HG03558 (cell line): ENCODE results near the gene SLC9A7.

Experiments
- ATAC-seq: cut with Tn5 transposase; IDR thresholded peaks from one replicate; pipeline ENCODE4 v1.9.1; 2021; ENCODE audit warnings: moderate number of reproducible peaks; ENCODE audit not compliant: unreplicated experiment; ENCODE audit errors: extremely low read depth

The SLC9A7 gene

DNA sequence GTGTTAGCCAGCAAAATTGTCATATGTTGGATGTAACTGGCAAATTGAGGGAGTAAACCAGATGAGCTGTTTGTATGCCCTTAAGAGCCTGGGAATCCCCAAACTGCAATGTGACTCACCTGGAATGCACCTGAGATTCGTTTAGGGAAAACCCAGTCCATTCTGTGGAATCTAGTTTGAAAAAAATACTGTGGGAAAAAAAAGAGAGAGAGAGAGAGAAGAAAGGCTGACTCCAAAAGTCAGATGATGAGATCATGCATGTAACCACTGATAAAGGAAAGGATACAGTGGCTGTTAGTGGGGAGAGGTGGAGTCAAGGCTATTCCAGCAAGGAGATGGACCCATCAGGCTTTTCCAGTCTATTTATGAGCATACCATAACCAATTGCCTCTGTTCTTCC lies 48.5 kb downstream of the SLC9A7 start:
- no peak for ATAC-seq

DNA sequence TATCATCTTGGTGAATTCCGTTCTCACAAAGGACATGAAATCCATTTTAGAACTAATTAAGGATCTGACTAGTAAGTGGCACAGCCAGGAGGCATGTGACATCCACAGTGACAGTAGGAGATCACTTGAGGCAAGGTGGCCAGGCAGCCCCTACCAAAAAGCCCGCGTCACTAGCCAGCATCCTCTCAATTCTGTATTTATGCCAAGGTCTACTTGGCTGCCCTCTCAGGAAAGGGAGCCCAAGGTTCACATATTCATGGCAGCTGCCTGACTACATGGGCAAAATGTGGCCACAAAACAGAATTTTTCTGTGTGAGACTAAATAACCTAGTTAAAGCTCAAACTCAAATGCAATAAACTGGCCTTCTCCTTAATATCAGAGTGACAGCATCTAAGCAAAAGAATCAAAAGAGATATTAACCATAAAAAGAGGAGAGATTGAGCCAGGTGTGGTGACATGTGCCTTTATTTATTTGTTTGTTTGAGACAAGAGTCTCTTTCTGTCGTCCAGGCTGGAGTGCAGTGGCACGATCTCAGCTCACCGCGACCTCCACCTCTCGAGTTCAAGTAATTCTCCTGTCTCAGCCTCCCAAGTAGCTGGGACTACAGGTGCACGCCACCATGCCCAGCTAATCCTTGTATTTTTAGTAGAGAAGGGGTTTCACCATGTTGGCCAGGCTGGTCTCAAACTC lies 51.5 kb downstream of the SLC9A7 start:
- no peak for ATAC-seq

DNA sequence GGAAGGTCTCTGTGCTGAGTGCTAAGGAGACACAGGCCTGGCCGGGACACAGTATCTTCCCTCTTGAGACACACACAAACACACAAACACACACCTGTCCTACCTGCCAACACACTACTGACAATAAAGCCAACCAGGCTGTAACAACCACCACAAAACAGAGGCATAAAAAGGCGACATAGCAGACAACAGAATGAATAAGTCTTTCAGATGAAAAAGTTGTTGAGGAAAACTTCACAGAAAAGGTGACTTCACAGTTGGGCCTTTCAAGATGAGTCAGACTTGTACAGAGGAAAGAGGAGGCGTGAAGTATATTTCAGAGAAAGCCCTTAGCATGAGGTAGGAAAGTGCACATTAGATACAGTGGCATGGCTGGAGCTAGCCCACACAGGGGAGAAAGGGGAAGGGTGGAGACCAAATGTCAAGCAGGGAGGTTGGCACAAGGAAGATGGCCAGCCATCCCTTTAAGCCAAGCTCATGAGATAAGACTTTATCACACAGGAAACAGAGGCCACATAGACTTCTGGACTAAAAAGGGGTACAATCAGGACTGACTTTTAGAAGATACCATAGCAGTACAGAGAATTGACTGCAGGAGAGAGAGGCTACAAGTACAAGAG lies 54.0 kb downstream of the SLC9A7 start:
- peak; percentile 78 for ATAC-seq

DNA sequence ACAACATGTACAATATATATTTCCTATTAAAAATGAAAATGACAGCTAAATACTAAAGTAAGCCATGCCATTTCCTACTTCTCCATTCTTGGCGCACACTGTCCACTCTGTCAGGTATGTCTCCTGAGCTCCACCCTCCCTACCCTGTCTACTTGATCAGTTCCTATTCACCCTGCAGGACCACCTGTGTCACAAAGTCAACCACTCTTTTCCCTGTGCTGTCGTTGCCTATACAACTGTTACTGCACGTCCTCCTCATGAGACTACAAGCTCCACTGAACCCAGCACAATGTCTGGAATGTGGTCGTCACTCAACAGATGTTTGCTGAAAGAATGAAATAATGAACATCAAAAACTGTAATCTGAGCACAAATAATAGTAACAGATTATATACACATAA lies 54.9 kb downstream of the SLC9A7 start:
- ATAC-seq, result no peak

DNA sequence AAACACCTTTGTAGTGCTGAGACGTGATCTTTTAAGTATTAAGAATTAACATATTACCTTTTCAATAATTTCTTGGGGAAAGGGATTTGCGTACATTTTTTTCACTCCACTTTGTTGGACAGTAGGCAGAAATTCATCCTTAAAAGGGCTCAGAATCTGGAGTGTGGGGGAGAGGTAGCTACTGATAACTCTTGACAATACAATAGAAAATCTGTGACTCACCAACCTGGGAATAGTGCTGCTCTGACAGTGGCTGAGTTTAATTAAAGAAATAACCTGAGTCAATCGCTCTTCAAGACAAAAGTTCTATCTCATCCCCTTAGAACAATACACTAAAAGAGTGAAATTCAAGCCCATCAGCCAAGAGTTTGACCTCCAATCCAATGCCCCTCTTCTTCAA lies 60.2 kb downstream of the SLC9A7 start:
- no peak for ATAC-seq

DNA sequence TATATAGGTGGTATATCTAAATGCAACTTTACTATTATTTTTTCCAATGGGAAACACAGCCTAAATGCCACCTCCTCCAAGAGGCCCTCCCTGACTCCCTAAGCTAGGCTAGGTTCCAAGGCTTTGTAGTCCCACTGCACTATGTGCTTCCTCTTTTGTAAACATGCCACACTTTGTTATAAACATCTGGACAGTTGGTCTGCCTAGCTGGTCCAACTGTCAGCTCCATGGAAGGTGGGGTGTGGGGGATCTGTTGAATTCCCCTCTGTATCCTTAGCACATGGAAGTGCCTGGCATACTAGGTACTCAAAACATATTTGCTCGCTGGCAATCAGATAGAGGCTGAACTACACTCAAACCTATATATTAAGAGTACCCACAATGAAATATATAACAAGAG lies 63.4 kb downstream of the SLC9A7 start:
- no peak for ATAC-seq

DNA sequence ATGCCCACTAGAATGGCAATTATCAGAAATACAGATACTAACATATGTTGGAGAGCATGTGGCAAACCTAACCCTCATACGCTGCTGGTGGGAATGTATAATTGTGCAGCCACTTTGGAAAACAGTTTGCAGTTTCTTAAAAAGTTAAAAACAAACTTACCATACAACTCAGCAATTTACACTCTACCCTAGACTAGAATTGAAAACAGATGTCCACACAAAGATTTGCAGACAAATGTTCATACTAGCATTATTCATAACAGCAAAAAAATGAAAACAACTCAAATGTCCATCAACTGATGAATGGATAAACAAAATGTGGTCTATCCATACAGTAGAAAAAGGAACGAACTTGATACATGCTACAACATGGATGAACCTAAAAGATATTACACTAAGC lies 64.4 kb downstream of the SLC9A7 start:
- no peak for ATAC-seq

DNA sequence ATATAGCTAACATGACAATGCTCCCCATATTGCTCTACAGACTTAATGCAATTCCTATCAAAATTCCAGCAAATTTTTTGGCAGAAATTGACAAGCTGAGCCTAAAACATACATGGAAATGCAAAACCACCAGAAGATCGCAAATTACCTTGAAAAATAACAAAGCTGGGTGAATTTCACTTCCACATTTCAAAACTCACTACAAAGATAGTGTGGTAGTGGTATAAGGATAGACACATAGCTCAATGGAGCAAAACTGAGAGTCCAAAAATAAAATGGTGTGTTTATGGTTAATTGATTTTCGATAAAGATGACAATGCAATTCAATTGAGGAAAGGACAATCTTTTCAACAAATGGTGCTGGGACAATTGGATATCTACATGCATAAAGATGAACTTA lies 65.8 kb downstream of the SLC9A7 start:
- ATAC-seq, result peak; percentile 62

DNA sequence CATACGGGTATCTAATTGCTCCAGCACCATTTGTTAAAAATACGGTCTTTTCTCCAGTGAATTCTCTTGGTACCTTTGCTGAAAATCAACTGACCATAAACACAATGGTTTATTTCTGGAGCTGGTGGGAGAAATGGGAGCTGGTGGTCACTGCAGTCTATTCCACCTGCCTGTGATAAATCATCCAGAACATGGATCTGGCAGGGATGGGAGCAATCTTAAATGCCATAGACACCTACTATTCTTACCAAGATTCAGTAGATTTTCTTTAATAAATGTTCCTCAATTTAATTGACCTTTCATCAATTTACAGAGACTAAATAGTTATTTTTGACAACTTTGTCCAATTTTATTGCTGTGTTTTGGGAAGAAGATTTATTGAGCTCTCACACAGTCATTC lies 68.1 kb downstream of the SLC9A7 start:
- no peak for ATAC-seq

DNA sequence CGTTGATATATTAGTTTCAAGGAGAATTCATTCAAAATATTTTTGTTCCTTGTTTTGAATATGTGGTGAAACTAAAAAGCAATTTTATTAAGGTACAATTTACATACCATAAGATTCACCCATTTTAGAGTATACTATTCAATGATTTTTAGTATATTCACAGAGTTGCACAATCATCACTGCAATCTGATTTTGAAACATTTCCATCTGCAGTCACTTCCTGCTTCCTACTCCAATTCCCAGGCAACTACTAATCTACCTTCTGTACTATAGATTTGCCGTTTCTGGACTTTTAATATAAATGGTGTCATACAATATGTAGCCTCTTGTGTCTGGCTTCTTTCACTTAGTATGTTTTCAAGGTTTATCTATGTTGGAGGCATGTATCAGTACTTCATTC lies 71.3 kb downstream of the SLC9A7 start:
- ATAC-seq, result no peak

DNA sequence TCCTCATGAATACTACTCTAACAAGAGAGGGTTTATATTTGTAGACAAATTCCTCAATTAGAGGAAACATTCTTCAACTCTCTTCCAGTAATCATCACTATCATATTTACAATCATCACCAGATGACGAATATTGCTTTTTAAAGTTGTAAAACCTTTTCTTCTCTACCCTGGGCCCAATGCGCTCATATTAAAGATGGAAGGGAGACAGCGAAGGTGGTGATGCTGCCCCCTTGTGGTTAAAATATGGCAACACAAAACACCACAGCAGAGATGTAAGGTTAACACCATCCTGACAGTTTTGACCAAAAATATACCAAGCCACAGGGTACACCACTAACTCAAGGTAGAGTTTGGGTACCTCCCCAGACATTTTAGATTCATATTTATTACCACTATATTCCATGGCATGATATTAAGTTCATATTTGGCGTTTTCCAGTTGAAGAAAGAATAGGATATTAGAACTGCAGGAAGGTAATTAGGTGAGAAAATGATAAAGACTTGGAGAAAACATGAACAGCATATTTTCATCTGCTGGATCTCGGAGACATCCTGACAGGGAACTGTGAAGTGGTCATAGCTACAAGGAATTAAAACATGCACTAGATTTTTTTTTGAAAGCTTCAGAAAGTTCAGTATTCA lies 72.8 kb downstream of the SLC9A7 start:
- no peak for ATAC-seq

DNA sequence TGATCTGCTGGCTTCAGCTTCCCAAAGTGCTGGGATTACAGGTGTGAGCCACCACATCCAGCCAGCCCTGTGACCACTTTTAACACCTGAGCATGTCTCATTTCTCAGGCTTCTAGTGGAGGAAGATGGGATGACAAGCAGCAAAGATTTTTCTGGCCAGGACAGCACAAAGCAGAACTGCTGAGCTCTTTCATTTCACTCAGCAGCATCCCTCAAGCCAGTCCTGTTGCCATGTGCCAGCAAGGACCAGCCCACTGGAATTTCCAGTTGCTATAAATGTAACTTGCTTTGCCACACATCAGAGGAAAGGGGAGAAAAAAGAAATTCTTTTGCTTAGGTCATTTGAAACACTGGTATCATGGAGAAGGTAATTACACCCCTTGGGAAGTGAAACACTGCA lies 75.9 kb downstream of the SLC9A7 start:
- no peak for ATAC-seq

DNA sequence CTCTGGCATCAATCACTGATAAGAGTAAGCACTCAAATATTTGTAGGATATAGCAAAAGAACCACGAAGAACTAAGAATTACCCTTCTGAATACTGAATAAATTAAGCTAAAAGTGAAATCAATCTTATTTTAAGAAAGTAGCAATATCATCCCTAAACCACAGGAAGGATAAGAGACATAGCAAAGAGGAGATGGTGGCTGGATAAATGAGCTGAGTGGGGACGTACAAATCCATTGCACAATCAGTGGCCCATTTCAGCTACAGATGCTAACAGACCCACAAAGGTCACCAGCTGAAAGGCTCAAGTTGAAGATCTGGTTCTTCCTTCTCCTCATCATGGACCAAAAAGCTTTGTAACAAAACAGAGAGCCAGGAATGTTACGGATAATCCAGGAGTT lies 77.1 kb downstream of the SLC9A7 start:
- no peak for ATAC-seq

DNA sequence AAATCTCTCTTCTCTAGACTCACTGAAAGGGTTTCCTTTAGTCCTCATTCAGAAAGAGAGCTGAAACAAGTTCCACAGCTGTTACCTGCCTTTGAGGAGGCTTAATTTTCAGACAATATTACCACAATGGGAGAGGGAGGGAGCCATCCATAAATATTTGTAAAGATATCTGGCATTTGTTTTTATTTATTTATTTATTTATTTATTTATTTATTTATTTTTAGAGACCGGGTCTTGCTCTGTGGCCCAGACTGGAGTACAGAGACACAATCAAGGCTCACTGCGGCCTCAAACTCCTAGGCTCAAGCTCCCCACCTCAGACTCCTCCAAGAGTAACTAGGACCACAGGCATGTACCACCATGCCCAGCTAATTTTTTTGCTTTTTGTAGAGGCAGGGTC lies 80.7 kb downstream of the SLC9A7 start:
- ATAC-seq, result no peak

DNA sequence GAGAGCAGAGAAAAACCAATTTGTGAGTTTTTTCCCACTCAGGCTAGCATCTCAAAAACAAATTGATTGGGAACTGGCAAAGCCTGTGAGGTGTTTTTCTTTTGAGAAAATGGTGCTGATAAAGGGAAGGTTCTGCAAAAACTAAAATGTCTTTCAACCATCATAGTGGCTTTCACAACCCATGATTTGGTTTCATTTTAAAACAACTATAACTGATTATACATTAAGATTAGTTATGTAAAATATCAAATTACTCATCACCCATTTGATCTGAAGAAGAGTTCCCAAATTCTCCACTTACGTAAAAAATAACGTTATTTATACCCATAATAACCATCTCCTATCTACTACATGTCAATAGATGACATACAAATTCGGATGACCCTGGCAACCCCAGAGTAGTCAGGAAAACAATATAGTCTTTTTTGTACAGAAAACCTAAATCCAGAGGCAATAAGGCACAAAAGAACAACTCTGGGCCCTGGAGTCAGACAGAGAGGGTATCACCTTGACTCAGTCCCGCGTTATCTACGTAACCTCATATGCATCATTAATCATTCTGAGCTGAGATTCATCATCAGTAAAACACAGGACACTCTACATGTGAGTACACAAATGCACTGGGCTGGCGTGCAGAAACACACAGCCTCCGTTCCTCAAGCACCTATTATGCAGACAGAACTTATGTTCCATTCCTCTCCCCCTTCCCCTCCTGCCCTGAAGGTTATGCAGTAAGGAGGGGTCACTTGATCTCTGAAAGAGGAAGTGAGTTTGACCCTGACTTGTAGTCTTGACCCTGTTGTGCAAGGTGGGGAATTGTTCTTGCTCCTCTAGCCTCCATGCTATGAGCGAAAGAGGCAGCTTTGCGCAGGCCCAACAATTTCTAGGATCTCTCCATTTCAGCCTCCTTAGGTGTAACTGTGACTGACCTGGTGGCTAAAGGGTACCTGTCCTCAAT lies 82.2 kb downstream of the SLC9A7 start:
- ATAC-seq, result no peak

DNA sequence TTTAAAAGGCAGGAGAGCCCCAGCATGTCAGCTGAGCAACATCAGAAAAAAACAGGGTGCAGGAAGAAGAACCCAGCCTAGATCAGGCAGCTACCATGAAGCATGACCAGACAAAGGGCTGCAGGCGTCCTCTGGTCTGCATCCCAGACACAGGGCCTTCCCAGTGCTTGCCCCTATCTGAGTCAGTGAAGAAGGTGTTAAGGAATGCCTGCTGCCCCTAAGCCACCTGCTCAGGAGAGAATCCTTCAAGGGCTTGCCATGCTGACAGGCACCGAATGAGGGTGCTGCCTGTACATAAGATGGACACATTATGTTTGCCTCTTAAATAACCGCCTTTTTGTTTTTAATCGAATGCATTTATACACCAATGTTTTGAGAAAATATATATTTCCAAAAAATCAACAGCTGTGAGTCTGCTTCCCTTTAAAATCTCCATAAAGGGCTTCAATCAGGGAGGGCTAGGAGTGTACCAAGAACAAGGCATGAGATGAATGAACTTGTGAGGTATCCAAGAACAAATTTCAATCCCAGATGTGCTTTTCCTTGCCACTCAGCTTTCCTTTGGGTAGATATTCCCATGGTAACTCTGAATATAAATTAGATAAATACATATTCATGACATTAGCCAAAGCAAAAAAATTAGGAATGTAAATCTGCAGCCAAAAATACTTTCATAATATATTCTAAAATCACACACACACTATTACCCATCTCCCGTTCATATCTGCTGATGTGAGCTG lies 85.1 kb downstream of the SLC9A7 start:
- no peak for ATAC-seq

DNA sequence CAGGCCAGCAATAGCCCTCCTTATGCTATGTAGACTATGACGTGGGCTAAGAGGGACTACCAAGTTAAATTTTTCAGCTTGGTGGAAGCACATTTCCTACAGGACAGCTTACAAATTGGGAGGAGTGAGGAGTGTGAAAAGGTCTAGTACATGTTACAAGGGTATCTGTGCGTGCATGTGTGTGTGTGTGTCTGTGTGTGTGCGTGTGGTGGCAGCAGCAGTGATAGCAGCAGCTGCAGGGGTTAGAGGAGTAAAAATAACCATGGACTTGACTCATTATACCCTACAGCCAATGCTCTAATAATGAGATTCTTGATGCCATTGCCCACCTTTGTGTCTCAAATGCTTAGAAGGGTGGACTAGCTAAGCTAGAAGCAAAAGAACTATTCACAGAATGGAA lies 88.6 kb downstream of the SLC9A7 start:
- ATAC-seq, result no peak

DNA sequence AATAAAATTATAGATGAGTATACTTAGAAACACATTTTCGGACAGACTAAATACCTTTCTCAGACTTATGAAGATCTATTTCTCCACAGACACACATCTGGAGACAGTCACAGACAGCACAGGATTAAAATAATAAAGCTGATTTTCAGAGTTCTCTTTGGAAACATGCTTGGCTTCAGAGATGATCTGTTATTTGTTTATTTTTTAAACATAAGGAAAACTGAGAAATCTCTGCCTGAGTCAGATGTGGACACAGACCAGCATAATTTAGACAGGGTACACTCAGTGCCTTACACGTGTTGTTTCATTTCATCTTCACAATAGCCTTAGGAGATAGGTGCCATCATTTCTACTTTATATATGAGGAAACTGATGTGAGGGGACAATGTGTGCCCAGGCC lies 92.1 kb downstream of the SLC9A7 start:
- no peak for ATAC-seq

DNA sequence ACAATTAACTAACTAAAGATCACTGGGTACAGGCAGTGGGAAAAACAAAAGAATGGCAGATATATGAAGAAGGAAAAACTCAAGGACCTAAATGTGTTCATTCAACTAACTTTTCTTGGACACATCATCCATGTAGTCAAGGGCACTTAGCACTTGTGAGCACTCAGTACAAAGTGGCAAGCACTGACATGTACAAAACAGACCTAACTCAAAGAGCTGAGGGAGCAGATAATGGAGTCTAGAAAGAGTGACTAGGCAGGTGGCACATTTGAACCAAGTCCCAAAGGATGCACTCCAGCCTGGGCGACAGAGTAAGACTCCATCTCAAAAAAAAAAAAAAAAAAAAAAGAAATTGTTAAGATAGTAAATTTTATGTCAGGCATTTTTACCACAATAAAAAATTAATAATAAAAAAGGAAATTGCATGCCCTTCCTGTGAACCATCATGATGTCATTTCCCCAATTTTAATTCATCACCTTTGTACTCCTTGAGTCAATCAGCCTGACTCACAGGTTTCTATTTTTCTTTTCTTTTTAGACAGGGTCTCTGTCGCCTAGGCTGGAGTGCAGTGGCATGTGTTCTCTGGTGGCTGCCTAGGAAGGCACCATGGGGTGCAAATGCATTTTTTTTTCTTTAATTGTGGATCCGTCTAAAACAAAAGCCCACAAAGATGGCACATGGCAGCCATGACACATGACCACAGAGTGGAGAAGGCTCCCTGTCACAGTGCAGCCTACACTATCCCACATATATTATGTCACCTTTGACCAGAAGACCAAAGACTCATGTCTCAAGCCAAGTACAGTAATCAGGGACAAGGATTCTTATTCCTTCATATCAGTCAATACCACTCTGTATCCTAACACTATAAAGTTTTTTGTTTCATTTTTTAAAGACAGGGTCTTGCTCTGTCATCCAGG lies 93.4 kb downstream of the SLC9A7 start:
- no peak for ATAC-seq
